ENCODE measurements around the gene C4BPA.

The C4BPA gene

GRCh38 chr1:207067665-207068064, 36.4 kb upstream of the C4BPA start:
- no peaks in the 10 kb centered on the region for H3K79me2 ChIP-seq (ENCODE audit: low read length)
- no peak overlapping the region for H3K4me3 ChIP-seq (ENCODE audit: low read length)
- H3K27me3 ChIP-seq (ENCODE audit: low read depth, low read length) = no peaks in the 10 kb centered on the region
- H3K4me1 ChIP-seq (ENCODE audit: low read length) = peaks cover 14% of the 10 kb centered on the region
- H3K36me3 ChIP-seq (replicated peaks; ENCODE audit: low read depth, low read length) = peaks cover 29% of the 10 kb centered on the region
- no peak overlapping the region for H3K9ac ChIP-seq (ENCODE audit: low read length)
- H3K4me2 ChIP-seq (ENCODE audit: low read length) = no peak overlapping the region
- TF ChIP-seq EZH2phosphoT487 (IDR thresholded peaks at IDR 0.05; ENCODE audit: low read depth) = no peak
- TF ChIP-seq CTCF (IDR thresholded peaks at IDR 0.05; ENCODE audit: low read depth, low read length) = no peak
- H4K20me1 ChIP-seq (ENCODE audit: insufficient read depth, low read length) = no peaks in the 10 kb centered on the region
- no peak overlapping the region for H3K27ac ChIP-seq (ENCODE audit: low read length)
- H2AFZ ChIP-seq (ENCODE audit: low read depth, low read length) = no peak overlapping the region
- no peaks in the 10 kb centered on the region for H3K9me3 ChIP-seq (ENCODE audit: insufficient read depth, low read length)

- H3K79me2 ChIP-seq (ENCODE audit: low read length) = no peaks in the 10 kb centered on the region
- no peaks in the 10 kb centered on the region for H4K20me1 ChIP-seq (ENCODE audit: insufficient read depth, low read length)
- no peaks in the 10 kb centered on the region for H3K27me3 ChIP-seq (ENCODE audit: low read depth, low read length)
- no peak for TF ChIP-seq CTCF (IDR thresholded peaks at IDR 0.05; ENCODE audit: low read depth, low read length)
- no peak for TF ChIP-seq EZH2phosphoT487 (IDR thresholded peaks at IDR 0.05; ENCODE audit: low read depth)
- H3K27ac ChIP-seq (ENCODE audit: low read length) = no peak overlapping the region
- H3K9me3 ChIP-seq (ENCODE audit: insufficient read depth, low read length) = no peaks in the 10 kb centered on the region
- H2AFZ ChIP-seq (ENCODE audit: low read depth, low read length) = no peak overlapping the region
- peaks cover 14% of the 10 kb centered on the region for H3K4me1 ChIP-seq (ENCODE audit: low read length)
- peaks cover 25% of the 10 kb centered on the region for H3K36me3 ChIP-seq (replicated peaks; ENCODE audit: low read depth, low read length)
- no peak overlapping the region for H3K9ac ChIP-seq (ENCODE audit: low read length)
- H3K4me3 ChIP-seq (ENCODE audit: low read length) = no peak overlapping the region
- H3K4me2 ChIP-seq (ENCODE audit: low read length) = no peak overlapping the region
Measured at GRCh38 chr1:207069061-207069460, 35.0 kb upstream of the C4BPA start.

GRCh38 chr1:207069858-207070506, 34.1 kb upstream of the C4BPA start:
- Histone ChIP-seq H3K9me3 (ENCODE audit: insufficient read depth, low read length) (no peaks in the 10 kb centered on the region), H3K4me2 (ENCODE audit: low read length) (peak overlapping the region; percentile 18), H2AFZ (ENCODE audit: low read depth, low read length) (no peak overlapping the region)

GRCh38 chr1:207070811-207071210, 33.2 kb upstream of the C4BPA start:
- Histone ChIP-seq H4K20me1 (ENCODE audit: insufficient read depth, low read length) (no peaks in the 10 kb centered on the region), H3K36me3 (replicated peaks; ENCODE audit: low read depth, low read length) (peaks cover 22% of the 10 kb centered on the region), H3K9me3 (ENCODE audit: insufficient read depth, low read length) (no peaks in the 10 kb centered on the region), H3K79me2 (ENCODE audit: low read length) (no peaks in the 10 kb centered on the region), H3K27ac (ENCODE audit: low read length) (no peak overlapping the region), H2AFZ (ENCODE audit: low read depth, low read length) (no peak overlapping the region), H3K27me3 (ENCODE audit: low read depth, low read length) (no peaks in the 10 kb centered on the region), H3K4me2 (ENCODE audit: low read length) (no peak overlapping the region), H3K4me3 (ENCODE audit: low read length) (no peak overlapping the region), H3K9ac (ENCODE audit: low read length) (no peak overlapping the region), H3K4me1 (ENCODE audit: low read length) (peaks cover 14% of the 10 kb centered on the region)
- TF ChIP-seq CTCF (IDR thresholded peaks at IDR 0.05; ENCODE audit: low read depth, low read length) (no peak), EZH2phosphoT487 (IDR thresholded peaks at IDR 0.05; ENCODE audit: low read depth) (no peak)

More at GRCh38 chr1:207069858-207070506, 34.1 kb upstream of the C4BPA start:
- no peak overlapping the region for H3K4me3 ChIP-seq (ENCODE audit: low read length)
- no peaks in the 10 kb centered on the region for H4K20me1 ChIP-seq (ENCODE audit: insufficient read depth, low read length)
- no peaks in the 10 kb centered on the region for H3K79me2 ChIP-seq (ENCODE audit: low read length)
- no peaks in the 10 kb centered on the region for H3K27me3 ChIP-seq (ENCODE audit: low read depth, low read length)
- no peak for TF ChIP-seq EZH2phosphoT487 (IDR thresholded peaks at IDR 0.05; ENCODE audit: low read depth)
- TF ChIP-seq CTCF (IDR thresholded peaks at IDR 0.05; ENCODE audit: low read depth, low read length) = no peak
- H3K36me3 ChIP-seq (replicated peaks; ENCODE audit: low read depth, low read length) = peaks cover 23% of the 10 kb centered on the region
- H3K4me1 ChIP-seq (ENCODE audit: low read length) = peaks cover 14% of the 10 kb centered on the region
- peak overlapping the region; percentile 39 for H3K27ac ChIP-seq (ENCODE audit: low read length)
- H3K9ac ChIP-seq (ENCODE audit: low read length) = no peak overlapping the region
